NCI-H2196 (cell line): ENCODE measurements around the gene ZNF831.

ENCODE experiments used
- DNase-seq: peaks from one replicate; lab custom pipeline; 2025; ENCODE audit not compliant: unreplicated experiment; lab: John Stamatoyannopoulos, UW

Gene ZNF831

DNA sequence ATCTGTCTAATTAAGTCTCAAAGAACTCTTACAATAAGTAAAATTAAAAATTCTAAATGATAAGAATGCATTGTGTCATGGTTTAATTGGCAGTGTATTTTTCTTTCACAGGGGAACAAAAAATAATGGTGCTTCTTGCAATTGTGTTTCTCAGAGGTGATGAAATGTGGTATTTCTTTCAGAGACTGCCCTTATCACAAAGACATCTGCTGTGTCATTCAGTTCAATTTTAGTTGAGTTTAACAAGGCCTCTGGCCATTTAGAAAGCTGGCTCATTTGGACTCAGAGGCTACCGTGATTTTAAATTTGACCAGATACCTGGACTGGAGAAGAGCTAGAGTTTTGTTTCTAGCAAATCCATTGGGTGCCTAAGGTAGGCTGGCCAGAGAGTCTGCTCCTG, 23.6 kb upstream of the ZNF831 start:
- no peak for DNase-seq

DNA sequence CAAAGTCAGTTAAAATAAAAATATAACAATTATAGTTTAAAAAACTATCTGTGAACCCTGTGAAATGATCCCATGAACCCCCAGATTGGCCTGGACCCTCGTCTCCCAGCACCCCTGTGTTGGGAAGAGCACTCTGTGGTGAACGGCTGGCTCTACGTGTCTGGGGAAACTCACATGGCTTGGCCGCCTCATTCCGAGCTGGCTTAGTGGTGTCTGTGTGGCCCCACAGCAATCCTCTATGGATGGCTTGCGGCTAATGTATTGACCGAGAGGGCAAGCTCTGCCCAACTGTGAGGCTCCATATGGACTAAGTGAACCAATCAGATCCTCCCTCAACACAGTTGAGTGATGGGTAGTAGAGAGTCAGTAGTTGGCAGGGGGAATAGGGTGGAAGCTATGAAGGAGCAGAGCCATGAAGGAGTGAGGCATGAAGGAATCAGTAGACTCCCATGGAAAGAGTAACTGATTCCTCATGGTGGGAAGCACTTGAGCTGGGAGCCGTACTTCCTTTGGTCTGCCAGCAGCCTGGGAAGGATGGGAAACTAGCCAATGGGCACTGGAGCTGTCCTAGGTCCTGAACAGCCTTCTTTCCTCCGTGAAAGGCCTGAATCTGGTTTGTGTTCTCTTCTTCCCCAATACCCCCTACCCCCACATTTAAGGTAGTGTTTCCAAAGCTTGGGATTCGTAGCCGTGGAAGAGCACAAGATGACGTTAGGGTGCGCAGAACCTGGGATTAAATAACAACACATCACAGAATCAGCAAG, 21.6 kb upstream of the ZNF831 start:
- no peak for DNase-seq

- DNase-seq = no peak
Measured at GRCh38 chr20:59143326-59143725, 20.3 kb upstream of the ZNF831 start.

GRCh38 chr20:59144179-59144830, 19.3 kb upstream of the ZNF831 start:
- DNase-seq = no peak

- DNase-seq = no peak
Measured at GRCh38 chr20:59144831-59145196, 18.8 kb upstream of the ZNF831 start.

DNA sequence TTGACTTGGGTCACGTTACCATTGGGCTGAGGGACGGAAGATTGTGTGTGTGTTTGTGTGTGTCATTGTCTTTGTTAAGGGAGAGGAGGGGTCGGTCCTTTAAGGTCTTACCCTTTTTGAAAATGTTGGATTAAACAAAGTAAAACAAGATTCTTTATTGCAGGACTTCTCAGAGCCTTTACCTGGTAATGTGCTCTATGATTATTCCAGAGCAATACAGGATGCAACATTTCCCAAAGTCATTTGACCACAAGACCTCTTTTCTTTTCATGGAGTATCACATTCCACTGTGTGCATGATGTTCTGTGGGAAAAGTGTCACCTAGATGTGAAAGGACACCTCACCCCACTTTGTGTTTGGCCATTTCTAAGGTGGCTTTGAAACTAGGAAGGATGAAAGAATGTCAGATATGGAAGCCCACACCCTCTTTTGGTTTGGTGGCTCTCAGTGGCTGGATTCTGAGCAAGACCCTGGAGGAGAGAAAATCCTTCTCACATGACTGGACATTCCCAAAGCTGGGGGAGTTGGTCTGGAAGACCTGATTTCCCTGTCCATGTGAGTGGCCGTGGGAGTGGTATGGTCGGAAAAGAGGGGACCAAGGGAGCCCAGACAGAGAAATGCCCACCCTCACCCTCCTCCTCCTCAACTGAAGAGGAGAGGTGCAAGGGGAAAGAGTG, 18.2 kb upstream of the ZNF831 start:
- no peak for DNase-seq

DNA sequence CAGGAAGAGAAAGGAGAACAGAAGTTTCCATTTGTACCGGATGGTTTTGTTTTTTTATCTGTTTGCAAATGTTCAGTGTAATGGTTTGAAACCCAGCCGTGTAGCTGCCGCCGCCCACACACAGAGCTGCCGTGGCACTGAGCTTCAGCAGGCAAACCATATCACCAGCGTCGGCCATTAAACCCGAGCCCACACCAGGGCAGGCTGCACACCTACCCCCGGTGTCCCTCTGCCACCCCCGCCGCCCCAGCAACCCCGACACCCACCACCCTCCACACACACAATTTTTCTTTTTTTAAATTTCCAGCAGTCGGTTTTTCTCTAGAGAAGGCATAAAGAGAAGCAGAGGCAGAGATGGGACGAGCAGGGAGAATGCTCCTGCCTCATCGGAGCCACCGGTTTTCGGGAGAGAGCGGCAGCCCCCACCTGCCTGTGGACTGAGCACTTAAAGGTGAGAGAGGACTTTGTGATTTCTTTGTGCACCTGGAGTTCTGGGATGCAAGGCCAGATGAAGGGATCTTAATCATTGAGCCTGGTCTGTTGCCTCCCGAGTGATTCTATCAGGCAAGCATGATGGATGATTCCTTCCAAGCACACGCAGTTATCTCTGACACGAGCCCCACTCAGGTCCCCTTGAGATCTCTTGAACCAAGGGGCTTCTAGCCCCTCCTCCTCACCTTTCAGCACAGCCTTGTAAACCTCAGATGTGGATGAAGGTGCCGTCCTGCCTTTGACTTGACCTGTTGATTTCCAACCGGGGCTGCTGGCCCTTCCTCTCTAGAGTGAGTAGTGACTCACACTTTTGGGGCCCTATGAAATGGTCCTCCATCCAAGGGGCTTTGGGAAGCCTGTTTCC, 17.5 kb upstream of the ZNF831 start:
- DNase-seq = no peak

DNA sequence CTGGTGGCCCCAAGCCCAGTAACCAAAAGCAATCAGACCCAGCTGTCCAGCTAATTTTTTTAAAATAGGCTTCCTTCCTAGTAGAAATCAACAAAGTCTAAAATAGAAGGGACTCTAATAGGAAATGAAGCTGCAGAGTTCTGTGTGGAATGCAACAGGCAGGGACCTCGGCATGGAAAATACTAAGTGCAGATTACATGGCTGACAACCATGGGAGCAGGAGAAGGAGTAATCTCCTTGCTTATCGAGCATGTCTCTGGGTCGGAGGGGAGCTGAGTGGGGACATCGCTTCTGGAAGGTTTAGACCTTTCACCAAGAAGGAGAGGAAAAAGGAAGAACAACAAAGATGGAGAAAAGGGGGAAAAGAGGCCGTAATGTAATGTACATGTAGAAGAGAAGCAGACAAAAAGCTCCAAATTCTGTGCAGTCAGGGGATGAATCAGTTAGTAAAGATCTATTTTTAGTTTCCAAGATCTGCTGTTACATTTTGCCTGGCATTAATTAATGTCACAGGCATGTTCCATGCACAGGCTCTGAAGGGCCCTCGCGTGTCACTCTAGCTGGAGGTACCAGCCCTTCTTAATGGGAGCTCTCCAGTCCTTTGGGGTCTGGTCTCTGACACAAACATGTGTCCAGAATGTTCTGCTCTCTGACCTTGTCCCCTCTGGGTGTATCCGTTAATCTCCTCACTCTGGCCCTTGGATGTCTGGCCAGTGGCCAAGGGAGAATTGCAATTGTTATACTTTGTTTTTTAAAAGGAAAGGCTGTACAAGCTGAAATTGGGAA, 16.6 kb upstream of the ZNF831 start:
- no peak for DNase-seq

DNA sequence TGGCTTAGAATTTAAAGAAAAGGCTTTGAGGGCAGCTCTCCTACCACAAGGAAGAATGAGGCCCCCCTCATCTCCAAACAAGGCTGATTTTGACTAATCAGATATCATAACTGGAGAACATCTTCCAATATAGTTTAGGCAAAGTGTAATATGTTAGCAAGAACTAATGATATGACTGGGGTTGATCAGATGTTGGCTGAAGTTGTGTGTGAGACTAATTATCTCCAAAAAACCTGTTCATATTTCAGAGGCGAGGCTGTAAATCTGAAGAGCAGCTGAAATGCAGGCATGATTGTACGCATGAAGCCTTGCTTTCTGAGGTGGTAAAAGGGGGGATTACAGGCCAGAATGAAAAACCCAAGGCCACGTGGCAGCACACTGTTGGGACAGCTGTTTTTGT, 16.0 kb upstream of the ZNF831 start:
- no peak for DNase-seq

- DNase-seq = no peak
Measured at GRCh38 chr20:59148701-59149493, 14.7 kb upstream of the ZNF831 start.

- no peak for DNase-seq
Measured at GRCh38 chr20:59149678-59150504, 13.7 kb upstream of the ZNF831 start.

DNA sequence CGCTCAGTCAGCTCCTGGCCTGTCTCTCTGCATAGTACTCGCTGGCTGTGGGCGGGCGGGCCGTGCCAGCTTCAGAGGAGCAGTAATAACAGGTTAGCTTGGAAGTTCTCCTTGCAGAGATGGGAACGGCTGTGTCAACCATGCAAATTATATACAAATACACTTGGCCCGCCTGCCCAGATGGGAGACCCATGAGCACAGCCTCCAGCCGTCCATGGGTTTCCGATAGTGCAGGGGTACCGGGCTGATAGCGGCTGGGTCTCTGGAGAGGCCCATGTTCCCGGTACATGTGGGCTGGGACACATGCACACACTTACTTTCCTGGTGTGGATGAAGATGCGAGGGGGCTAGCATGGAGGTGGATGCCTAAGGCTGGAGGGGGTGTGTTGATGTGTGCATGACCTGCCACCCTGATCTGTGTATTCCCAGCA, 12.8 kb upstream of the ZNF831 start:
- DNase-seq = no peak

- DNase-seq = no peak
Measured at GRCh38 chr20:59151391-59151790, 12.2 kb upstream of the ZNF831 start.

GRCh38 chr20:59151820-59152219, 11.8 kb upstream of the ZNF831 start:
- no peak for DNase-seq

- no peak for DNase-seq
Measured at GRCh38 chr20:59152559-59153354, 10.9 kb upstream of the ZNF831 start.

GRCh38 chr20:59153355-59153681, 10.3 kb upstream of the ZNF831 start:
- DNase-seq = no peak

GRCh38 chr20:59153832-59154231, 9.8 kb upstream of the ZNF831 start:
- no peak for DNase-seq

DNA sequence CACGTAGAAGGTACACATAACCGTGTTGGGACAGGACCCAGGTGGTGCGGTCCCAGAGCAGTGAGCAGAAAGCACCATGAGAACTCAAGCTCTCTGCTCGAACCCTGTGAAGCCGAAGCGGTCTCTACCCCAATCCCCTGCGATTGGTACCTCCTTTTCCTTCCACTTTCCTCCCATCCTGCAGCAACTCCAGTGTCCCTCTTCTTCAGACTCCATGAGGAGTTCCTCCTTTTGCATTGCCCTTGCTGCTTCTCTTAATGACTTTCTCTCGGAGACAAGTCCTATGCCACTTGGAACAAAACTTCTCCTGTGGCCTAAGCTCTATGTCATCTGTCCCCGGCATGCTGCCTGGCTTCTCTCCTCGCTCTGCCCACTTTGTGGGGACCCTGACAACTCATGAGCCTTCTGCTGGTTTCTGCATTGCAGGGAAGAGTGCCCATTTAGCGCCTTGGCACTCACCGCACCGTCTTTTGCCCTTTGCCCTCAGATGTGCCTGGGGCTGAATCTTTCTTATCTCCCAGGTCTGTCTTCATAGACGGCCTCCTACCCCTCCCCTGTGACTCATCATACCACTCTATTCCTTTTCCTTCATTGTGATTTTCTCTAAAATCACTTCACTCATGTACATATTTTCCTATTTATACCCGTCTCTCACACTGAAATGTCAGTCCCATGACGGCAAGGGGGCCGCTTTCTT, 9.2 kb upstream of the ZNF831 start:
- DNase-seq = no peak
